Mesothelial cell of epicardium (in vitro differentiated cells): ENCODE data around the gene RAB3C. TPM values are rescaled to one million over a fixed set of nuclear protein-coding genes. Genes with fewer than 3 reads are reported as not detected.
"Not testable (repeated sequence)": the region's sequence is repeated elsewhere in the genome, so short reads cannot be mapped to it uniquely, and the experiment has no call there.

Experiments used
- DNase-seq, 2 experiments: peaks; one replicate each; pipeline ENCODE4 v3.0.0; 2021; ENCODE audit warnings: low spot score in 2 of 2; ENCODE audit not compliant: unreplicated experiment in 2 of 2
- H3K27ac Mint-ChIP-seq: 2 replicates; pipeline ENCODE4 v1.8.0; 2021; ENCODE audit warnings: mixed read lengths
- H3K27me3 Mint-ChIP-seq: 2 replicates; pipeline ENCODE4 v1.8.0; 2021; ENCODE audit warnings: low read depth, mixed read lengths
- H3K36me3 Mint-ChIP-seq: 2 replicates; pipeline ENCODE4 v1.8.0; 2021; ENCODE audit warnings: mixed read lengths
- H3K4me1 Mint-ChIP-seq: 2 replicates; pipeline ENCODE4 v1.8.0; 2021; ENCODE audit warnings: mixed read lengths
- H3K4me3 Mint-ChIP-seq: 2 replicates; pipeline ENCODE4 v1.8.0; 2021; ENCODE audit warnings: mild to moderate bottlenecking, moderate library complexity, mixed read lengths
- H3K9me3 Mint-ChIP-seq: 2 replicates; pipeline ENCODE4 v1.8.0; 2021; ENCODE audit warnings: mixed read lengths
- total RNA-seq: library from RNA; stranded (reverse); gene quantifications from 3 replicates; pipeline ENCODE4 v1.2.1, GENCODE V29; 2021
- TF ChIP-seq, protein P1 (sequence below): fragments of 200-600 bp; sonication (generic); IDR thresholded peaks from one replicate; pipeline ENCODE4 v1.5.0; 2021; ENCODE audit warnings: antibody characterized with exemption; ENCODE audit not compliant: unreplicated experiment

The RAB3C gene
- total RNA-seq, result 0.77 to 1.2 TPM (median 0.80 TPM) in 3 replicates

DNA sequence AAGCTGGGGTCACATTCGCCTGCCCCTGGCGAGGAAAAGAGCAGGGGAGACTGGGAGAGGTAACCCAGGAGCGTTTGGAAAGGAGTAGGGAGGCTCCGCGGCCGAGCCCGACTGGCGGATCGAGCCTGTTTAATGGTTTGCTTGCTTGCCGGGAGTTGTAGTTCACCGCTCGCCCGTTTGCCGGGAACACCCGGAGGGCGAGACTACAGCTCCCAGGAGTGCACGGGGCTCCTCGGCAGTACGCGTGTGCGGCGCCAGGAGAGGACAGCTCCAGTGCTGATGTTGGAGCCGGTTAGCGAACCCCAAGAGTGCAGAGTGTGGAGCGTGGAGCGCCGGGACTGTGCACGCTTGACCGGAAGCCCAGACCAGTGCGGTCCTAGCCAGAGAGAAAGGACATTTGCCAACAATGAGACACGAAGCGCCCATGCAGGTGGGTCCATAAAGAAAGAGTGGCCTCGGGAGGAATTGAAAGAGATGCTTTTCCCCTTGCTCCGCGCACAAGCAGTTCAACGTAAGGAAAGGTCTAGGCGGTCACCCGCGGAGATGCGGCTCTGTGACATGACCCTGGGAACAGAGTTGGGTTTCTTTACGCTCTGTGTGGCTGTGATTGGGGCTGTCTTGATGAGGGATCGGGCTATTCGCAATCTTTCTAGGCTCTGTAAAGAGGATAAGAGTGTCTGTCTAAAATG lies at the start of gene RAB3C:
TSS of gene RAB3C (plus strand) at position 273 of the 689 bp plus-strand sequence. CDS start at position 407, 134 bp downstream.
- Mint-ChIP-seq H3K27me3 (peaks cover 69% of the 10 kb centered on the region), H3K36me3 (no peaks in the 10 kb centered on the region), H3K27ac (no peak within 1 kb of the TSS), H3K4me3 (peak within 1 kb of the TSS; percentile 92), H3K4me1 (peaks cover 18% of the 10 kb centered on the region), H3K9me3 (no peaks in the 10 kb centered on the region)
- DNase-seq, result peak; percentile 82 to 91
- TF ChIP-seq, protein P1, sequence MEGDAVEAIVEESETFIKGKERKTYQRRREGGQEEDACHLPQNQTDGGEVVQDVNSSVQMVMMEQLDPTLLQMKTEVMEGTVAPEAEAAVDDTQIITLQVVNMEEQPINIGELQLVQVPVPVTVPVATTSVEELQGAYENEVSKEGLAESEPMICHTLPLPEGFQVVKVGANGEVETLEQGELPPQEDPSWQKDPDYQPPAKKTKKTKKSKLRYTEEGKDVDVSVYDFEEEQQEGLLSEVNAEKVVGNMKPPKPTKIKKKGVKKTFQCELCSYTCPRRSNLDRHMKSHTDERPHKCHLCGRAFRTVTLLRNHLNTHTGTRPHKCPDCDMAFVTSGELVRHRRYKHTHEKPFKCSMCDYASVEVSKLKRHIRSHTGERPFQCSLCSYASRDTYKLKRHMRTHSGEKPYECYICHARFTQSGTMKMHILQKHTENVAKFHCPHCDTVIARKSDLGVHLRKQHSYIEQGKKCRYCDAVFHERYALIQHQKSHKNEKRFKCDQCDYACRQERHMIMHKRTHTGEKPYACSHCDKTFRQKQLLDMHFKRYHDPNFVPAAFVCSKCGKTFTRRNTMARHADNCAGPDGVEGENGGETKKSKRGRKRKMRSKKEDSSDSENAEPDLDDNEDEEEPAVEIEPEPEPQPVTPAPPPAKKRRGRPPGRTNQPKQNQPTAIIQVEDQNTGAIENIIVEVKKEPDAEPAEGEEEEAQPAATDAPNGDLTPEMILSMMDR, result no peak

DNA sequence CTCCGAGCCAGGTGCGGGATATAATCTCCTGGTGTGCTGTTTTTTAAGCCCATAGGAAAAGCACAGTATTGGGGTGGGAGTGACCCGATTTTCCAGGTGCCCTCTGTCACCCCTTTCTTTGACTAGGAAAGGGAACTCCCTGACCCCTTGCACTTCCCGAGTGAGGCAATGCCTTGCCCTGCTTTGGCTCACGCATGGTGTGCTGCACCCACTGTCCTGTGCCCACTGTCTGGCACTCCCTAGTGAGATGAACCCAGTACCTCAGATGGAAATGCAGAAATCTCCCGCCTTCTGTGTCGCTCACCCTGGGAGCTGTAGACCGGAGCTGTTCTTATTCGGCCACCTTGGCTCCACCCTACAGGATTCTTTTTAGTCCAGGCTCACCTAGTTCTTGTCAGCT lies 40.9 kb upstream of the RAB3C start:
- H3K27ac Mint-ChIP-seq, H3K36me3 Mint-ChIP-seq, H3K27me3 Mint-ChIP-seq, H3K4me1 Mint-ChIP-seq, DNase-seq, H3K4me3 Mint-ChIP-seq: not testable (repeated sequence)
- H3K9me3 Mint-ChIP-seq, result peaks cover 16% of the 10 kb centered on the region

GRCh38 chr5:58542709-58543108 lies 40.2 kb upstream of the RAB3C start:
- no peak overlapping the region for H3K4me3 Mint-ChIP-seq
- no peak for DNase-seq
- no peaks in the 10 kb centered on the region for H3K27me3 Mint-ChIP-seq
- TF ChIP-seq, protein P1, result no peak
- H3K9me3 Mint-ChIP-seq, result peaks cover 15% of the 10 kb centered on the region
- peaks cover 3% of the 10 kb centered on the region for H3K4me1 Mint-ChIP-seq
- no peaks in the 10 kb centered on the region for H3K36me3 Mint-ChIP-seq
- no peak overlapping the region for H3K27ac Mint-ChIP-seq

- peaks cover 3% of the 10 kb centered on the region for H3K4me1 Mint-ChIP-seq
- TF ChIP-seq, protein P1, result no peak
- no peak overlapping the region for H3K27ac Mint-ChIP-seq
- no peaks in the 10 kb centered on the region for H3K27me3 Mint-ChIP-seq
- no peak for DNase-seq
- H3K36me3 Mint-ChIP-seq, result no peaks in the 10 kb centered on the region
- H3K4me3 Mint-ChIP-seq, result no peak overlapping the region
- H3K9me3 Mint-ChIP-seq, result peaks cover 9% of the 10 kb centered on the region
Measured at GRCh38 chr5:58543723-58544122, 39.2 kb upstream of the RAB3C start.

- TF ChIP-seq, protein P1, result no peak
- no peak overlapping the region for H3K27ac Mint-ChIP-seq
- H3K4me1 Mint-ChIP-seq, result peaks cover 3% of the 10 kb centered on the region
- peaks cover 4% of the 10 kb centered on the region for H3K9me3 Mint-ChIP-seq
- H3K27me3 Mint-ChIP-seq, result no peaks in the 10 kb centered on the region
- no peaks in the 10 kb centered on the region for H3K36me3 Mint-ChIP-seq
- no peak for DNase-seq
- H3K4me3 Mint-ChIP-seq, result no peak overlapping the region
Measured at GRCh38 chr5:58544195-58544594, 38.7 kb upstream of the RAB3C start.

DNA sequence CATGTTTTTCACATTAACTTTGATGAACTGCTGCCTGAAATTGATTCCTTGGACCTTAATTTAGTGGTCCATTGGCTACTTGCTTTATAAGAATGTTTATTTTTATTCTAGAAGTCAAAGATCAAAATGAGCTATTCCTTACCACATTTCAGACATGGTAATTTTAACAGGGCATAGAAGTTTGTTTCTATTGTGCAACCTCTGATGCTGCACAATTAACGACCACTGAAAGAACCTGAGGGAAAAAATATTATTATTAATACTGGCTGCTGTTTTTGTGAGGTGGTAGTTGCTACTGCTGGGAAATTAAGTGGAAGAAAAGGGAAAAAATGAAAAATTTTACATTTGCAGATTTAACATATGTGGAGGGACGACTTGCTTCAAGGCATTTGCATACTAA lies 37.9 kb upstream of the RAB3C start:
- Mint-ChIP-seq H3K4me1 (peaks cover 3% of the 10 kb centered on the region), H3K27ac (no peak overlapping the region), H3K4me3 (no peak overlapping the region), H3K27me3 (no peaks in the 10 kb centered on the region), H3K9me3 (no peaks in the 10 kb centered on the region), H3K36me3 (no peaks in the 10 kb centered on the region)
- no peak for DNase-seq
- TF ChIP-seq, protein P1, result no peak
